Mucosa of descending colon (tissue), 3 donors: ENCODE measurements around the gene MRPL43. TPM values are rescaled to one million over a fixed set of nuclear protein-coding genes. Genes with fewer than 3 reads are reported as not detected.

ENCODE experiments used
- ATAC-seq: fragments of 200-7000 bp; cut with Tn5 transposase; one replicate; pipeline ENCODE4 v1.9.1; 2020; ENCODE audit warnings: mild to moderate bottlenecking, moderate library complexity
- DNase-seq, 3 donors: peaks; one replicate each; pipeline ENCODE4 v3.0.0-alpha.2; 2020
- H3K36me3 ChIP-seq: fragments of 200-600 bp; one replicate; pipeline ENCODE4 v1.8.0; 2021; ENCODE audit warnings: low read depth, mild to moderate bottlenecking
- H3K4me1 ChIP-seq: fragments of 200-600 bp; one replicate; pipeline ENCODE4 v1.8.0; 2021; ENCODE audit warnings: low read depth, mild to moderate bottlenecking
- H3K4me3 ChIP-seq: fragments of 200-600 bp; one replicate; pipeline ENCODE4 v1.8.0; 2021; ENCODE audit warnings: mild to moderate bottlenecking
- H3K9me3 ChIP-seq: fragments of 200-600 bp; one replicate; pipeline ENCODE4 v1.8.0; 2021; ENCODE audit warnings: mild to moderate bottlenecking
- CTCF ChIP-seq: fragments of 200-600 bp; IDR thresholded peaks from one replicate; pipeline ENCODE4 v1.8.0; 2022; ENCODE audit warnings: antibody characterized with exemption, mild to moderate bottlenecking
- intact Hi-C, 2 donors: fragments of 100-400 bp; cut with DNase I in 1 of 2; cut with micrococcal nuclease in 1 of 2; formaldehyde crosslinking; loops; one replicate each; pipeline versions ENCODE4 v1.11.0 to v1.11.1; 2022; cut with DNase I, micrococcal nuclease
- microRNA-seq: library from miRNA; unstranded; fragments of <30 nt; microRNA quantifications from one replicate; pipeline ENCODE4, GENCODE V29; 2019
- total RNA-seq, 3 donors: library from RNA; stranded (reverse); fragmentation: NEBNext Ultra II Directional in 2 of 3; extraction: Animal tissue kit (Norgen Biotek cat#: 25700) in 2 of 3; gene quantifications; one replicate each; pipeline versions ENCODE4 v1.2.1 to v1.2.4, GENCODE V29; 2021 to 2023
- donor health status: DM: no; HTN: no; CAD: no; lungs with moderate emphysema.
- donor health status: DM: no; HTN: no; CAD: no.
- donor health status: DM: no; HTN: yes; CAD: no.

MRPL43 gene
- total RNA-seq, 3 donors from 2014 or later = 61.3 to 82.3 (median 71.4) TPM

DNA sequence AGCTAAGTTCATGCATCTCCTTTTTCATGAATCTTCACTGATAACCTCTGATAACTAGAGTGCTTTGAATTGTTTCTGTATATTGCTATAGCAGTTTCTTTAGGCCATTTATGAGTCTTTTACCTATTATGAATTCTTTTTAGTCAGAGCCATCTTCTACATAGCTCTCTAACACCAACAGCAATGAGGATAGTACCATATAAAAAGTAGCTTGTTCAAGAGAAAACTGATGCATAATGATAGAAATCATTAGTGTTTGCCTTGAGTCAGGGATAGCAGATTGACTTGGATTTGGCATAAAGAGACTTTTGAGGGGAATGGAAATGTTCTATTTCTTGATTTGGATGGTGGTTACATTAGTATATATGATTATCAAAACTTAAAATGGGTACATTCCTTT, 43.8 kb downstream of the MRPL43 start:
- no peak for ATAC-seq
- TF ChIP-seq CTCF = no peak
- DNase-seq = no peak
- peaks cover 8% of the 10 kb centered on the region for H3K36me3 ChIP-seq
- no peaks in the 10 kb centered on the region for H3K4me1 ChIP-seq
- intact Hi-C loops = no loop called here
- H3K9me3 ChIP-seq = no peaks in the 10 kb centered on the region
- no peak overlapping the region for H3K4me3 ChIP-seq

DNA sequence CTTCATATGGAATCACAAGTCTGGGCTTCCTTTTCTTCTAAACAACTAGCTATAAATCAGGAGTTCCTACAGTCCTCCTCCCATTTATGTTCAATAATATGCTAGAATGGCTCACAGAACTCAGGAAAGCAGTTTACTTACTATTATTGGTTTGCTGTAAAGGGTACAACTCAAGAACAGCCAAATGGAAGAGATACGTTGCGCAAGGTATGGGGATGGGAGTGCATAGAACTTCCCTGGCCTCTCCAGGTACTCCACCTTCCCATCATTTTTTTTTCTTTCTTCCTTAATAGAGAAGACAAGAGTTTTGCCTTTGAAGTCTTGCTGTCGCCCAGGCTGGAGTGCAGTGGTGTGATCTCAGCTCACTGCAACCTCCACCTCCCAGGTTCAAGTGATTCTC, 45.1 kb downstream of the MRPL43 start:
- no peaks in the 10 kb centered on the region for H3K9me3 ChIP-seq
- DNase-seq (no peak), ATAC-seq (no peak)
- no peaks in the 10 kb centered on the region for H3K4me1 ChIP-seq
- intact Hi-C loops = no loop called here
- TF ChIP-seq CTCF = no peak
- no peak overlapping the region for H3K4me3 ChIP-seq
- peaks cover 7% of the 10 kb centered on the region for H3K36me3 ChIP-seq

DNA sequence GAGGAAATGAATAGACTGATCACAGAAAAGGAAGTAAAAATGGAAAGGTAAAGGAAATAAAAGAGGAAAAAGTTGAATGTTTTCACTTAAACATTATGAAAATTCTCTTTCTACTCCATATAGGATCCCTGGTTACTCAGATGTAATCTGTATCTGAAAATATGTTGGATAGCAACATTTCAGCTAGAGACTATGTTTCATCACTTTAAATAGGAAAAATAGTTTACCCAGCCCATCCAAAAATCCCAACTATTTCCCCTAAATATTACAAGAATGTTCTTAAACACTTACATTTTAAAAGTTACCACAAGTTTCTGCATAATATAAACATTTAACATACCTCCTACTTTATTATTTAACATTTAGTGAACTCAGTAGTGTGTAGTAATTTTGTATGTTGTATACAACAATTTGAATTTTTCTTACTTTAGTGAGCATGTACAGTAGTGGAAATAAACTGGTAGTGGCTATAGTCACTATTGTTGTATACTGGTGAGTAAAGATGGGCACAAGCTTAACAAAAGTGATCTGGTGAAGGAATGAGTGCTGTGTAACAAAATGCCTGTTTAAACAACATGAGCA, 47.4 kb downstream of the MRPL43 start:
- no peaks in the 10 kb centered on the region for H3K9me3 ChIP-seq
- ATAC-seq (no peak), DNase-seq (no peak)
- TF ChIP-seq CTCF = no peak
- H3K36me3 ChIP-seq = peaks cover 7% of the 10 kb centered on the region
- H3K4me1 ChIP-seq = no peaks in the 10 kb centered on the region
- H3K4me3 ChIP-seq = no peak overlapping the region
- intact Hi-C loops = no loop called here

Small RNAs within 50 kb of the gene (microRNA-seq; reads per million reads assigned to microRNA genes)
- gene MIR608 = not detected

Other genes starting within 250 kb of the MRPL43 start
- not detected for gene PAX2, start 241.9 kb downstream of the MRPL43 start, total RNA-seq
- gene SLF2, start 74.5 kb downstream of the MRPL43 start, total RNA-seq = 10 to 100 TPM; 23.0 to 31.1 (median 27.5) TPM
- 100 to 1,000 TPM in 1 of 3 donors, 10 to 100 TPM in 2; 68.5 to 176 (median 91.9) TPM for gene SEMA4G, start 18.0 kb downstream of the MRPL43 start, total RNA-seq
- 1 to 10 TPM; 6.0 to 7.8 (median 7.0) TPM for gene TWNK, start within 50 bp of the MRPL43 start, total RNA-seq
- 10 to 100 TPM; 26.0 to 82.1 (median 31.5) TPM for gene LZTS2, start 12.3 kb upstream of the MRPL43 start, total RNA-seq
- under 1 TPM in 2 of 3 donors, not detected in 1; 0.28 to 0.43 TPM for gene PDZD7, start 43.6 kb upstream of the MRPL43 start, total RNA-seq
- 10 to 100 TPM in 2 of 3 donors, 1 to 10 TPM in 1; 8.7 to 28.7 (median 28.0) TPM for gene SFXN3, start 43.7 kb upstream of the MRPL43 start, total RNA-seq
- 10 to 100 TPM in 2 of 3 donors, 1 to 10 TPM in 1; 8.5 to 20.0 (median 16.7) TPM for gene KAZALD1, start 74.5 kb upstream of the MRPL43 start, total RNA-seq
- gene TLX1, start 143.8 kb upstream of the MRPL43 start, total RNA-seq = 1 to 10 TPM in 1 of 3 donors, under 1 TPM in 1, not detected in 1; 0.93 to 1.0 TPM
- not detected for gene LBX1, start 242.0 kb upstream of the MRPL43 start, total RNA-seq